Measurements from ENCODE around the gene CNIH2. TPM values are rescaled to one million over a fixed set of nuclear protein-coding genes. Genes with fewer than 3 reads are reported as not detected.
"Not testable (repeated sequence)": the region's sequence is repeated elsewhere in the genome, so short reads cannot be mapped to it uniquely, and the experiment has no call there.

The CNIH2 gene
- total RNA-seq, 1 donor from 2014 or later: 1.7 TPM

GRCh38 chr11:66277064-66277463 lies 911 bp upstream of the CNIH2 start:
- not testable (repeated sequence) for DNase-seq

- no peak for DNase-seq
Observed at GRCh38 chr11:66278363-66279091, 552 bp downstream of the CNIH2 start.

- no peak for DNase-seq
Observed at GRCh38 chr11:66279092-66279734, 1.2 kb downstream of the CNIH2 start.

GRCh38 chr11:66280428-66280827 lies 2.5 kb downstream of the CNIH2 start:
- DNase-seq: peak; percentile 79

GRCh38 chr11:66281001-66281400 lies 3.0 kb downstream of the CNIH2 start:
- DNase-seq: no peak

- no peak for DNase-seq
Observed at GRCh38 chr11:66281776-66282467, 3.9 kb downstream of the CNIH2 start.

- DNase-seq: peak; percentile 99
Observed at GRCh38 chr11:66282468-66283455, 4.8 kb downstream of the CNIH2 start.

GRCh38 chr11:66283461-66284105 lies 5.6 kb downstream of the CNIH2 start:
- DNase-seq: no peak

- no peak for DNase-seq
Observed at GRCh38 chr11:66284526-66285078, 6.6 kb downstream of the CNIH2 start.

GRCh38 chr11:66285250-66285947 lies 7.4 kb downstream of the CNIH2 start:
- no peak for DNase-seq

GRCh38 chr11:66286699-66287098 lies 8.7 kb downstream of the CNIH2 start:
- no peak for DNase-seq

GRCh38 chr11:66287211-66287888 lies 9.4 kb downstream of the CNIH2 start:
- no peak for DNase-seq

GRCh38 chr11:66287889-66288670 lies 10.1 kb downstream of the CNIH2 start:
- DNase-seq: no peak

GRCh38 chr11:66288671-66289547 lies 10.9 kb downstream of the CNIH2 start, which contains the start of gene YIF1A:
TSS of gene YIF1A (minus strand) at chr11:66289143. CDS start at chr11:66288985, 158 bp downstream.
- peak; percentile 100 for DNase-seq

GRCh38 chr11:66289548-66290329 lies 11.8 kb downstream of the CNIH2 start:
- DNase-seq: peak; percentile 92

- DNase-seq: no peak
Observed at GRCh38 chr11:66290330-66290621, 12.3 kb downstream of the CNIH2 start.

- no peak for DNase-seq
Observed at GRCh38 chr11:66291303-66291705, 13.3 kb downstream of the CNIH2 start.

Measured in tongue (tissue), 2 donors.